HG03457 (cell line): ENCODE results near the gene ZFPM1.

Experiments used
- ATAC-seq: cut with Tn5 transposase; IDR thresholded peaks from one replicate; pipeline ENCODE4 v1.9.1; 2021; ENCODE audit warnings: moderate number of reproducible peaks; ENCODE audit not compliant: unreplicated experiment

ZFPM1 gene

GRCh38 chr16:88433632-88434352 is 19.3 kb upstream of the ZFPM1 start:
- no peak for ATAC-seq

DNA sequence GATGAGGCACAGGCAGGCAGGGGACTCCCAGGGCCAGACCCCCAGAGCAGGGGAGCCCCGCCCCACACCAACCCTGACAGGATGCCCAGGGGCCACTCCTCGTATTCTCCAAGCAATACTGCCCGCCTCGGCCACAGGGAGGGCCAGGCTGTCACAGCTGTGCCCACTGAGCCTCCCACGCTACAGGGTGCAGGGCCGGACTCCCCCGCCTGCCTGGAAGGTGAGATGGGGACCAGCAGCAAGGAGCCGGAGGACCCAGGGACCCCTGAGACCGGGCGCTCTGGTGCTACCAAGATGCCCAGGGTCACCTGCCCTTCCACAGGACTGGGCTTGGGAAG is 18.8 kb upstream of the ZFPM1 start:
- ATAC-seq: no peak

DNA sequence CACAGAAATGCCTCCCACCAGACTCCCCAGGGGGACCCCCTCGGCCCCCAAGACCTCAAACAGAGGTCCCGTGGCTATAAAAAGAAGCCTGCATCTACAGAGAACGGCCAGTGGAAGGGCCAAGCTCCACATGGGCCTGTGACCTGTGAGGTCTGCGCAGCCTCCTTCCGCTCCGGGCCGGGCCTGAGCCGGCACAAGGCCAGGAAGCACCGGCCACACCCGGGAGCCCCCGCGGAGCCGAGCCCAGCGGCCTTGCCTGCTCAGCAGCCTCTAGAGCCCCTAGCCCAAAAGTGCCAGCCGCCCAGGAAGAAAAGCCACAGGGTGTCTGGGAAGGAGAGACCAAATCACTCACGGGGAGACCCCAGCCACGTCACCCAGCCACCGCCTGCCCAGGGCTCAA is 18.3 kb upstream of the ZFPM1 start:
- ATAC-seq: no peak

DNA sequence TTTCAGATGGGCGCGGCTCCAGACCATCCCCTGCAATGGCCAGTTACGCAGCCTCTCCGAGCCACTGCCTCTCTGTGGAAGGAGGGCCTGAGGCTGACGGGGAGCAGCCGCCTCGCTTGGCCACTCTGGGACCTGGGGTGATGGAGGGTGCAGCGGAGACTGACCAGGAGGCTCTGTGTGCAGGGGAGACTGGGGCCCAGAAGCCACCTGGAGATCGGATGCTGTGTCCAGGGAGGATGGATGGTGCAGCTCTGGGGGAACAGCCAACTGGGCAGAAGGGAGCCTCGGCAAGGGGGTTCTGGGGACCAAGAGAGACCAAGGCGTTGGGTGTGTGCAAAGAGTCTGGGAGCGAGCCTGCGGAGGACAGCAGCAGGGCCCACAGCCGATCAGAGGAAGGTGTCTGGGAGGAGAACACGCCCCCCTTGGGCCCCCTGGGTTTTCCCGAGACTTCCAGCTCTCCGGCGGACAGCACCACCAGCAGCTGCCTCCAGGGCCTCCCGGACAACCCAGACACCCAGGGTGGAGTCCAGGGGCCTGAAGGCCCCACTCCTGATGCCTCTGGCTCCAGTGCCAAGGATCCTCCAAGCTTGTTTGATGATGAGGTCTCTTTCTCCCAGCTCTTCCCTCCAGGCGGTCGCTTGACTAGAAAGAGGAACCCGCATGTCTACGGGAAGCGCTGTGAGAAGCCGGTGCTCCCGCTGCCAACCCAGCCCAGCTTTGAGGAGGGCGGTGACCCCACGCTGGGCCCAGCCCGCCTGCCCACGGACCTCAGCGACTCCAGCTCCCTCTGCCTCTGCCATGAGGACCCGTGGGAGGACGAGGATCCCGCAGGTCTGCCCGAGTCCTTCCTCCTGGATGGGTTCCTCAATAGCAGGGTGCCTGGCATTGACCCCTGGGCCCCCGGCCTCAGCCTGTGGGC is 17.4 kb upstream of the ZFPM1 start:
- ATAC-seq: no peak

- no peak for ATAC-seq
Measured at GRCh38 chr16:88436796-88437195, 16.3 kb upstream of the ZFPM1 start.

GRCh38 chr16:88437367-88437964 is 15.6 kb upstream of the ZFPM1 start:
- no peak for ATAC-seq

GRCh38 chr16:88438084-88438870 is 14.8 kb upstream of the ZFPM1 start:
- ATAC-seq: no peak

- ATAC-seq: no peak
Measured at GRCh38 chr16:88439016-88439415, 14.1 kb upstream of the ZFPM1 start.

DNA sequence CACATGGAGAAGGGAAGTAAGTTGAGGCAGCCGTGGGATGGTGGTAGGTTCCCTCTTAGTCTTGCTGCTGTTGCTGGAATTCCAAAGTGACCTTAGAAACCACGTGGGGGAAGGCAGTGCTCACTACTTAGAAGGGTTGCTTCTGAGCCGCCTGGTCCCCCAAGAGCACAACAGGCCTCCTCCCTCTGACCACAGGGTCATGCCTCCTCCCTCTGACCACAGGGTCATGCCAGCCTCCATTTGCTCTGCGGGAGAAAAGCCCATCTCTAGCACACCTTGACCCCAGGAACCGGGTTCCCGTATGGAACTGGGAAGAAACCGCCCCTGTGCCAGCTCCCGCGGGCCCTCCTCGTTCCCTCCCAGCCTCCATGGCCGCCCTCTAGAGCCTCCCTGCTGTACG is 13.4 kb upstream of the ZFPM1 start:
- no peak for ATAC-seq

DNA sequence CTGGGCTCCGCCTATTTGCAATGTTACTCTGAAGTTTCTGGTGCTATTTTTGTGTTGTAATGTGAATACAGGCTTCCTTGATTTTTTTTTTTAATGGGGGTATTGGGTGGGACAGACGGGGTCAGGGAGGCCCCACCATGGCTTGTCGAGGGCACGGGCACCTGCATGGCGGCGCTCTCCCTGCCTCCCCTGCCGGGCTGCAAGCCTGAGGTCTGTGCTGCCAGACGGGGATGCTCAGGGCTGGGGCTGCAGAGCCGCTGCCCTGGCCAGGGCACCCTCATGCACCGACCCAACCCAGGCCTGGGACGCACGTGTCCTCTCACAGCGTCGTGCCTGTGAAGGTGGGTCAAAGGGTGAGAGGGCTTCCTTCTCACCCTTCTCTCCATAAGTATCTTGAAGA is 13.0 kb upstream of the ZFPM1 start:
- ATAC-seq: no peak

- no peak for ATAC-seq
Measured at GRCh38 chr16:88440686-88441405, 12.2 kb upstream of the ZFPM1 start.

GRCh38 chr16:88441460-88441859 is 11.6 kb upstream of the ZFPM1 start:
- no peak for ATAC-seq

- no peak for ATAC-seq
Measured at GRCh38 chr16:88442383-88442726, 10.7 kb upstream of the ZFPM1 start.

- ATAC-seq: no peak
Measured at GRCh38 chr16:88442727-88443576, 10.1 kb upstream of the ZFPM1 start.

- ATAC-seq: no peak
Measured at GRCh38 chr16:88444826-88445582, 8.1 kb upstream of the ZFPM1 start.

- ATAC-seq: no peak
Measured at GRCh38 chr16:88445583-88445960, 7.5 kb upstream of the ZFPM1 start.

- no peak for ATAC-seq
Measured at GRCh38 chr16:88446061-88446460, 7.0 kb upstream of the ZFPM1 start.

- ATAC-seq: no peak
Measured at GRCh38 chr16:88446736-88447135, 6.3 kb upstream of the ZFPM1 start.

- ATAC-seq: no peak
Measured at GRCh38 chr16:88447881-88448280, 5.2 kb upstream of the ZFPM1 start.
